Epithelial cell of esophagus (primary cell): Measurements from ENCODE around the gene EPS8.
A peak's percentile ranks its signal among the peaks of the same experiment; 100 is the strongest.

Experiments used
- DNase-seq: peaks from one replicate; pipeline ENCODE4 v3.0.0; 2010; ENCODE audit warnings: low read depth
- H3K4me3 ChIP-seq: 2 replicates; pipeline ENCODE4 v1.5.1; 2011; ENCODE audit warnings: mild to moderate bottlenecking, low read length, control low read depth
- CTCF ChIP-seq: IDR thresholded peaks from 2 replicates; pipeline ENCODE4 v1.5.1; 2011; ENCODE audit warnings: low read depth, mild to moderate bottlenecking, low read length, control low read depth, inconsistent platforms; ENCODE audit not compliant: insufficient read depth; ENCODE audit errors: missing control alignments

The EPS8 gene

GRCh38 chr12:15815730-15816129, 26.5 kb upstream of the EPS8 start:
- DNase-seq, result no peak

GRCh38 chr12:15811214-15812127, 22.3 kb upstream of the EPS8 start:
- H3K4me3 ChIP-seq, result no peak overlapping the region
- TF ChIP-seq CTCF, result no peak
- no peak for DNase-seq

More at GRCh38 chr12:15815730-15816129, 26.5 kb upstream of the EPS8 start:
- no peak overlapping the region for H3K4me3 ChIP-seq
- no peak for TF ChIP-seq CTCF

GRCh38 chr12:15808652-15809051, 19.5 kb upstream of the EPS8 start:
- H3K4me3 ChIP-seq, result no peak overlapping the region
- DNase-seq, result no peak
- no peak for TF ChIP-seq CTCF

GRCh38 chr12:15808250-15808649, 19.1 kb upstream of the EPS8 start:
- DNase-seq, result no peak
- H3K4me3 ChIP-seq, result no peak overlapping the region
- TF ChIP-seq CTCF, result no peak

GRCh38 chr12:15806826-15807225, 17.6 kb upstream of the EPS8 start:
- H3K4me3 ChIP-seq, result no peak overlapping the region
- DNase-seq, result no peak
- TF ChIP-seq CTCF, result no peak

GRCh38 chr12:15801770-15802744, 12.9 kb upstream of the EPS8 start:
- no peak overlapping the region for H3K4me3 ChIP-seq
- DNase-seq, result peak; percentile 94
- no peak for TF ChIP-seq CTCF
